CD4-positive, alpha-beta T cell treated with Interleukin-4 for 1 hour (primary cell): ENCODE results near the gene STARD9.
"Not testable (repeated sequence)": the region's sequence is repeated elsewhere in the genome, so short reads cannot be mapped to it uniquely, and the experiment has no call there.

Experiments
- DNase-seq, 2 donors: peaks; one replicate each; pipeline ENCODE4 v3.0.0-alpha.2; 2020 to 2022

Gene STARD9

DNA sequence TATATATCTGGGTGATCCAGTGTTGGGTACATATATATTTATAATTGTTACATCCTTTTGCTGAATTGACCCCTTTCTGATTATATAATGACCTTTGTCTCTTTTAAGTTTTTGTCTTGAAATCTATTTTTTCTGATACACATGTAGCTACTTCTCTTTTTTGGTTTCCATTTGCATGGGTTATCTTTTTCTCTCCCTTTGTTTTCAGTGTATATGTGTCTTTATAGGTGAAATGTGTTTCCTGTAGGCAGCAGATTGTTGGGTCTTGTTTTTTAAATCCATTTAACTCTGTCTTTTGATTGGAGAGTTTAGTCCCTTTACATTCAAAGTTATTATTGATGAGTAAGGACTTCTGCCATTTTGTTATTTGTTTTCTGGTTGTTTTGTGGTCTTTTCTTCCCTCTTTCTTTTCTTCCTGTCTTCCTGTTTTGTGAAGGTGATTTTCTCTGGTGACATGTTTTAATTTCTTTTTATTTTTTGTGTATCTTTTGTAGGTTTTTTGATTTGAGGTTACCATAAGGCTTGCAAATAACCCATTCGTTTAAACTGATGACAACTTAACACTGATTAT, 56.8 kb downstream of the STARD9 start:
- no peak for DNase-seq

DNA sequence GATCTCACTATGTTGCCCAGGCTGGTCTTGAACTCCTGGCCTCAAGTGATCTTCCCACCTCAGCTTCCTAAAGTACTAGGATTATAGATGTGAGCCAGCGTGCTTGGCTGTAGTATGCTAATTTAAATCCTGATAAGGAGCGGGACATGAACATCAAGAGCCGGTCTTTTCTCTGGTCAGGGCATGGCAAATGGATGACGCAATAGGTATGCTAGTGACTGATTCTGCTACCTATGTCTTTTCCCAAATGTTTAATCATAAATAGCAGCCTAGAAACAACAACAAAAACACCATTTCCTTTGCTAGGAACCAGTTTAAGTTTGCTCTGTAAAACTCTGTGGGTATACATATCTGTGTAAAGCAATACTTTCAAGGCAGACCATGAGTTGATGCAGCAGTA, 64.7 kb downstream of the STARD9 start:
- no peak for DNase-seq

DNA sequence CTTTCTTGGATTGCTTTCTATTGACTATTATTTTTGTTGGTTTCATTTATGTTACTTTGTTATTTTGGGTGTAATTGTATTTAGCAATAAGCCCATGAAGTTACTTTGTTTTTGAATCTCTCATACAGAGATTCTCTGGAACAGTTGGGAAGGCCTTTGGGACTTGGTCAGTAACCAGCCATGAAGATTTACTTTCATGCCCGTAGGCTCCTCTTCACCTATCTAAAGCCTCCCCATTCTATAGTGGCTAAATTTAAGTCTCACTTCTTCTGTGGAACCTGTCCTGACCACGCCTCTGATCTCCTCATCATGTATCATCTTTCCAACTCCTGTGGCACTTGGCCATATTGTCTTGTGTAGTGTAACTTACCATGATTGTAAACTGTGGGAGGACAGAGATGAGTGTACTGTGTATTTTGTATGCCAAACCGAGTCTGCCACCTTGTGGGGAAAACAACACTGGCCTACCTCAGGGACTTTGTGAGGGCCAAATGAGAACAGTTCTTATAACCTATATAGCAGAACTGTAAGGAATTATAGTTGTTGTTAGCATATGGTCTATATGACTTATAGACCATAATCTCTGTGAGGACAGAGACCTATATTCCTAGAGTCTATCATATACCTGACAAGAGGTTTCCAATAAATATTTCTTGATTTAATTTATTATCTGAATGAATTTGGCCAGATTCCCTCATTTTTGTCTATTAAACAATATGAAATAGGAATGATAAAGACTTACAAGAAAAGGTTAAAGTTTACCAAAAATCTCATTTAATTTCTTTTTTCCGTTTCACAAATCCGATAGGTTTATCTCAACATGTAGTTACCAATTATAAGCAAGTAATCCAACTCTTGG, 75.0 kb downstream of the STARD9 start:
- peak; percentile 63 for DNase-seq

DNA sequence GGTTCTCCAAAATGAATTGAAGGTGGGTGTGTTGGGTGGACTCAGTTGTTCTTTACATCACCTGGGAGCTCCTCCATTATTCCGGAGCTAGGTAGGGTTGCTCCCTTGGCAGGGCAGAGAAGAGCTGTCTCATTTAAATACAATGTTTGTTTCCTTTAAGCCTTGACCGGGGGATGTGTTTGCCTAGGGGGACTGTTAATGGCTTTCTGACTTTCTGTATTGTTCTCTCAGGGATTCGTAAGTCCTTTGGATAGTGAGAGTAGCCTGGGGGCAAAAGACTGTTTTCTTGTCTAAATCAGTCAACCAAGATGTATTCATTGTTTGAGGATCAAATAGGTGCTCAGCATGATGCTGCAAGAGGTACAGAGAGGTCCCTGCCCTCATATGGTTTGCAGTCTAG, 90.4 kb downstream of the STARD9 start:
- no peak for DNase-seq

DNA sequence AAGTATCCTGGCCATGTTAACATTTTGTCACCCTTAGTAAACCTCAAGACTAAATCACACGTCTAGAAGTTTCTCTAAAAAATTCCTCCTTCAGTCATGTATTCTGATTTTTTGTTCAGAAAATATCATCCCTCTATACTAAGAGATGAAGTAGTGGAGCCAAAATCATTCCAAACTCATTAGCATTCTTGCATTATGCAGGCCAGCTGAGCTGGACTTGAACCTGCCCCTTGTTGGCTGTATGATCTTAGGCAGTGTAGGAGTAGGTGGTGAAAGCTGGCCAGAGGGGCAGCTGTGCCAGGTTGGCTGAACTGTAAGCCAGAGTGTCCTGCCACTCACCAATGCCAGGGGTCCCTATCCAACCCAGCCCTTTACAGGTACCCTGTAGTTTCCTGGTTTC, 92.4 kb downstream of the STARD9 start:
- no peak for DNase-seq

- DNase-seq: no peak
These were observed 95.0 kb downstream of the STARD9 start for GRCh38 chr15:42670451-42670850.

DNA sequence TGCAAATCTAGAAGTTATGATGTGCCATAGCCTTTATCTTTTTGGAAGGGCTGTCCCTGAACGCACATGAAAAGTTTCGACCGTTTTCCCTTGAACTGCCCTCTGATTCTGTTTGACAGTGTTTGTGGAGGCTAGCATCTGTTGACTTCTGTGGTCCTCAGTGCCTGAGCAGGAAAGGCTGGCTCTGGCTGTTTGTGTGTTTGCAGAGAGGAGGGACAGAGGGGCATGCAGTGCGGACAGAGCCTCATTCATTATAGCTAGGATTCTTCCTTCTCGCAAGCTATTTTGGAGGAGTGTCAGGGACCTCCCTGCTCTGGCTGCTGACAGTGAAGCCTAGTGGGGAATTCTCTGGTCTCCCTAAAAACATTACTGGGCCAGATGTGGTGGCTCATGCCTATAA, 97.0 kb downstream of the STARD9 start:
- no peak for DNase-seq

GRCh38 chr15:42674472-42674871, 99.1 kb downstream of the STARD9 start:
- DNase-seq: no peak

GRCh38 chr15:42675021-42675420, 99.6 kb downstream of the STARD9 start:
- no peak for DNase-seq

- DNase-seq: no peak
These were observed 104.1 kb downstream of the STARD9 start for GRCh38 chr15:42679285-42680141.

DNA sequence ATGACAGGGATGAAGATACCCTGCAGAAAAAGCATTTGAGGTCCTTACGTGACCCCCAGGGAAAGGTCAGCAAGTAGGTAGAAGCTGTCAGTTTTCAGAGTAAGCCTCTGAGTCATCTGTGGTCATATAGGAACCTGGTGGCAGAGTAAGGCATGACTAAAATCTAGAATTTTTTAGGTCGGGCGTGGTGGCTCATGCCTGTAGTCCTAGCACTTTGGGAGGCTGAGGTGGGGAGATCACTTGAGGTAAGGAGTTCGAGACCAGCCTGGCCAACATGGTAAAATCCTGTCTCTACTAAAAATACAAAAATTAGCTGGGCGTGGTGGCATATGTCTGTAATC, 104.7 kb downstream of the STARD9 start:
- not testable (repeated sequence) for DNase-seq

- DNase-seq: no peak
These were observed 105.7 kb downstream of the STARD9 start for GRCh38 chr15:42681119-42681518.

DNA sequence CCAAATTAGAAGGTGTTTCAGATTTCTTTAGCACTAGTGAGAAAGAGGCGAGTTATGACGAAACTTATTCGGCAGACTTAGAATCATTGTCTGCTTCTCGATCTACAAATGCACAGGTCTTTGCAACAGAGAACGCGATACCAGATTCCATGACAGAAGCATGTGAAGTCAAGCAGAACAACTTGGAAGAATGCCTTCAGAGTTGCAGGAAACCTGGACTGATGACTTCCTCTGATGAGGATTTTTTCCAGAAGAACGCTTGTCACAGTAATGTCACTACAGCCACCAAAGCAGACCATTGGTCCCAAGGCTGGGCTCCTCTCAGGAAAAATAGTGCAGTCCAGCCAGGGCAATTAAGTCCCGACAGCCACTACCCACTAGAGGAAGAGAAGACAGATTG, 110.9 kb downstream of the STARD9 start:
- no peak for DNase-seq

GRCh38 chr15:42687740-42688139, 112.3 kb downstream of the STARD9 start:
- DNase-seq: no peak

DNA sequence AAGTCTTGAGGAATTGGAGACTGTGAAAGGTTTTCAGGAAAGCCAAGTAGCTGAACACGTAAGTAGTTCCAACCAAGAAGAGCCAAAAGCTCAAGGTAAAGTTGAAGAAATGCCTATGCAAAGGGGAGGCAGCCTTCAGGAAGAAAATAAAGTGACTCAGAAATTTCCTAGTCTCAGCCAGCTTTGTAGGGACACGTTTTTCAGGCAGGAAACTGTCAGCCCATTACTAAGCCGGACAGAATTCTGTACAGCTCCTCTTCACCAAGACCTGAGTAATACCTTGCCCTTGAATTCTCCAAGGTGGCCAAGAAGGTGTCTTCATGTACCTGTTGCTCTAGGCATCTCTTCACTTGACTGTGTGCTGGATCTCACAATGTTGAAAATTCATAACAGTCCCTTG, 112.9 kb downstream of the STARD9 start:
- no peak for DNase-seq

GRCh38 chr15:42691308-42691707, 115.9 kb downstream of the STARD9 start:
- no peak for DNase-seq

GRCh38 chr15:42691770-42692169, 116.4 kb downstream of the STARD9 start:
- no peak for DNase-seq

GRCh38 chr15:42692536-42692935, 117.1 kb downstream of the STARD9 start:
- no peak for DNase-seq

GRCh38 chr15:42692997-42693396, 117.6 kb downstream of the STARD9 start:
- DNase-seq: no peak

GRCh38 chr15:42693496-42693895, 118.1 kb downstream of the STARD9 start:
- DNase-seq: no peak

- DNase-seq: no peak
These were observed 118.5 kb downstream of the STARD9 start for GRCh38 chr15:42693942-42694341.

GRCh38 chr15:42694398-42694797, 119.0 kb downstream of the STARD9 start:
- DNase-seq: no peak

- no peak for DNase-seq
These were observed 120.2 kb downstream of the STARD9 start for GRCh38 chr15:42695527-42696071.

GRCh38 chr15:42696626-42697025, 121.2 kb downstream of the STARD9 start:
- DNase-seq: no peak
